ENCODE results near the gene ACTR5.
A peak's percentile ranks its signal among the peaks of the same experiment; 100 is the strongest.
"Not testable (repeated sequence)": the region's sequence is repeated elsewhere in the genome, so short reads cannot be mapped to it uniquely, and the experiment has no call there.

The ACTR5 gene

DNA sequence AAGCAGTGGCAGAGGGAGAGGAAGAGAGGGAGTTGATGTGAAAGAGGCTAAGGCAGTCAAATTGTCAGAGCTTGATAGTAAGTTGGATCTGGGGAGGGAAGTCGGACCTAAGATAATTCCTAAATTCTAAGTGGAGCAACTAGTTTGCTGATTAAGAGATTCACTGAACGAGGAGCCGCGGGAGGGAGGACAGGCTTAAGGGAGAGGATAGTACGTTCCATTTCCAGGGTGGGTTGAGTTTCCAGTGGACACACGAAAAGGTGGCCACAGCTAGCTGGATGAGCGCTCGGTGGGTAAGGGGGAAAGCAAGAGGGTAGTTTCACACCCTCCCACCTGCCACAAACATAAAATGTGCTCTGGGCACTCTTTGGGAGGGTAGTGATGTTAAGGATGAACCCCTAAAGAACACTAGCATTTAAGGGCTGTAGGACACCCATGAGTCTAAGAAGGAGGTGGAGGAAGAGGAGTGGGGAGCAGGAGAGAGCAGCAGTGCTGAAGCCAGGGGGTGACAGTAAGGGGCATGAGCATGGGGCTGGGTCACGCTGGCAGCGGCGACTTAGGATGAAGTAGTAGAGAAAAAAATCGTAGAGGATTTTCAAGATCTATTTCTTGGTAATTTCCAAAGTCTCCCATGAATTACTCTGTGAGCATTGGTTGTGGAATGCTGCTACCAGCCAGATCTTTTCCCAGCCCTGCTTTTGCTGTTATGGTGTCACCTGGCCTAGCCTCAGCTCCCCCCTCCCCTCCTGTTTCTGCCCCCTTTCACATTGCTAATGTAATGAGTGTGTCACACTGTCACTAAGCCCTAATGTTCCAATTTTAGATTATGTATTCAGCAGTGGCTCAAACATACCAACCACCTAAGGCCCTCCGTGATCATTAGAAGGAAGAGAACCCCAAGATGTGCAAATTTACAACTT is 21.4 kb downstream of the ACTR5 start:
- DNase-seq: no peak

DNA sequence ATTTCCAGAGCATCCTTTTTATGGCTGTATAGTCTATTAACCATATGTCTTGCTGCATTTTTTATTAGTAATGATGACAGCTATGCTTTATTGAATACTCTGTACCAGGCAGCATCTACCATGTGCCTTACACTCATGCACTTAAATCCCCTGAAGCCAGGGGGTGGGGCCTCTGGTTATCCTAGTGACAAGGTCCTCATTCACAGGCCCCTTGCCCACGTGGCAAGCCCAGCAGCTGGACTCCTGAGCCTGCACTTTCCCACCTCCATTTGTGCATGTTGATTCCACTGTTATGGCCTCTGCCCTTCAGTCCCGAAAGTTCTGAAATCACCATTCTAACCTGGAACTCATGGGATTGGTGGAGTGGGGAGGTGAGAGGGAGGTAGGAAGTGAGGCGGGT is 22.3 kb downstream of the ACTR5 start:
- DNase-seq: no peak

DNA sequence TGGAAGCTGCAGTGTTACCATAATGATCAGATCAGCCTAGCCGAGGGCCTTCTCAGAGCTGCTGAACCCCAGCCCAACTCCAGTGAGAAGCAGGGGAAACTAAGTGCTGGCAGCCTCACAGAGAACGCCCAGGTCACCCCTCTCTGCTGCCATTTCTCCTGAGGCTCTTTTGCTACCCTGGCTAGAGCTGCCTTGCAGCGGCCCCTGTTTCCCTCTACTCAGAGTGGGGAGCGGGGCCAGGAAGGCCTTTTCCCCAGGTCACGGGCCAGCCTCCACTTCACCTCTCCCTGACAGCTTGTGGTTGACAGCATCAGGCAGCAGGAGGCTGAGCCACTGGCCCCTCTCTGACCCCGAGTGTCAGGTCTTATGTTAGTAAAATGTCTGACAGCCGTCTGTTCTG is 22.7 kb downstream of the ACTR5 start:
- no peak for DNase-seq

DNA sequence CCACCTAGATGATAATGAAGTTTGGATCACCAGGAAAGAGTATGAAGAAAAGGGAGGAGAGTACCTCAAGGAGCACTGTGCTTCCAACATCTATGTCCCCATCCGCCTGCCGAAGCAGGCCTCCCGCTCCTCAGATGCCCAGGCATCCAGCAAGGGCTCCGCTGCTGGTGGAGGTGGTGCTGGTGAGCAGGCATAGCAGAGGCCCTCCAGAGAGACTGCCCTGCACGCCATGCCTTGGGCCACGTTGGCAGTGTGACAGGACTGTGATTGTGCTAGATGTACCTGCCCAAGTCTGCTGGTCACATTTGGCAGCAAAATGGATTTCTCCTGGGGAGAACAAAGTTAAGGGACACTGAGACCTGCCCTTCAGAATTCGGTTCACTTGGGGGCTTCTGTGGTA is 23.4 kb downstream of the ACTR5 start:
- DNase-seq: no peak

DNA sequence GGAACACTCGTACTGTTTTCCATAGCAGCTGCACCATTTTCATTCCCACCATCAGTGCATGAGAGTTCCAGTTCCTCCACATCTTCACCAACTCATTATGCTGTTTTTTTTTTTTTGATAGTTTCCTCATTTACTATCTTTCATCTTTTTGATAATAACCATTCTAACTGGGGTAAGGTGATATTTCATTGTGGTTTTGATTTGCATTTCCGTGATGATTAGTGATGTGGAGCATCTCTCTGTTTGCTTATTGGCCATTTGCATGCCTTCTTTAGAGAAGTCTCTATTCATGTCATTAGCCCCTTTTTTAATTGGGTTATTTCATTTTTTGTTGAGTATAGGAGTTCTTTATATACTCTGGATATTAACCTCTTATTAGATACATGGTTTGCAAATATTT is 25.9 kb downstream of the ACTR5 start:
- DNase-seq: no peak

DNA sequence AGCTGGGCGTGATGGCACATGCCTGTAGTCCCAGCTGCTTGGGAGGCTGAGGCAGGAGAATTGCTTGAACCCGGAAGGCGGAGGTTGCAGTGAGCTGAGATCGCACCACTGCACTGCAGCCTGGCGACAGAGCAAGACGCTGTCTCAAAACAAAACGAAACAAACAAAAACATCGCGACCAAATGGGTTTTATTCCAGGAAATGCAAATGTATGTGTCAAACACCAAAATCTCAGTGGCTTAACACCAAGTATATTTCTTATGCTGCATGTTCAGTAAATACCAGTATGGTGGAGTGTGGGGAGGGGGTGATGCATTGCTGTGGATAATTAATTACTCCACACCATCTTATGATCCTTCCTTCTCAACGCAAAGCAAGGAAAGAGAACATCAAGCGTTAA is 28.1 kb downstream of the ACTR5 start:
- no peak for DNase-seq

DNA sequence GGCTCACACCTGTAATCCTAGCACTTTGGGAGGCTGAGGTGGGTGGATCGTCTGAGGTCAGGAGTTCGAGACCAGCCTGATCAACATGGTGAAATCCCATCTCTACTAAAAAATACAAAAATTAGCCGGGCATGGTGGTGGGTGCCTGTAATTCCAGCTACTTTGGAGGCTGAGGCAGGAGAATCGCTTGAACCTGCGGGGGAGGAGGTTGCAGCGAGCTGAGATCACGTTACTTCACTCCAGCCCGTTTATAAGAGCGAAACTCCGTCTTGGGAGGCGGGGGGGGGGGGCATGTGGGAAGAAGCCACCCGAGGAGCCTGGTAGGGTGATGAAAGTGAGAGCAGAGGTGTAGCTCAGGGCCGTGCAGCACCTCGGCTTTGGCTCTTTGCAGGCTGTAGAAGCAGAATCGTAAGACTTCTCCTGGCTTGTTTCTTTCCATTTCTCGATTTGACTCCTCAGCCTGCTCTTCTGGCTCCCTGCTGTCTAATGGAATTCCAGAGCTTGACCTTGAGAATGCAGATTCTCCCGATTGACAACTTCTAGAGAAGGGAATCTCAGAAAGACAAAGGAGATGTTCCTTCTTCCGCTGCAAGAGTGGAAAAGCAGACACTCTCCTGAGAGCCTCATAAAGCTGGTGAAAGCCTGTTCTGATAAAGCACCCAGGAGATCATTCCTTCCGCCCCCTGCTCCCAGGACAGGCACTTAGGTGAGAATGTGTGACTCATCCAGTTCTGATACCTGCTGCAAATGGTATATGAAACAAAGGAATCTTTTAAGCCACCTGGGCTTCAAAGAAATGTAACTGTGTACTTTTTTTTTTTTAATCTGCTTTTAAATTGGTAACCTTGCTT is 31.2 kb downstream of the ACTR5 start:
- DNase-seq: no peak

DNA sequence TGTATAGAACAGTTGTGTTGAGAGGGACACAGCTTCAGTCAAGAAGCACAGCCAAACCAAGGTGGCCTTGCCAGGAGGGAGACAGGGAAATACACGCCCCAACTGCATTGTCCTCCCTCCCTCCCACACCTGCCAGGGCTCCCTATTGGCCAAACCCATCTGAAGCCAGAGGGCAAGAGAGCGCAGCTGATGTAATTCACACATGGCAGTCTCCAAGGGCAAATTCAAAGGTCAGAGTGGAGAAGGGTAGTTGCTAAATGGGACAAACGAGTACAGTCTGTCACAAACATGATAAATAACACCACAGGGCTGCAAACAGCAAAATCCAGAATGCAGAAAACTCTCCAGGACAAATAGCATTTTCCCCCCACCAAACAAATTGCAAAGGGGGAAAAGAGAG is 34.0 kb downstream of the ACTR5 start:
- no peak for DNase-seq

DNA sequence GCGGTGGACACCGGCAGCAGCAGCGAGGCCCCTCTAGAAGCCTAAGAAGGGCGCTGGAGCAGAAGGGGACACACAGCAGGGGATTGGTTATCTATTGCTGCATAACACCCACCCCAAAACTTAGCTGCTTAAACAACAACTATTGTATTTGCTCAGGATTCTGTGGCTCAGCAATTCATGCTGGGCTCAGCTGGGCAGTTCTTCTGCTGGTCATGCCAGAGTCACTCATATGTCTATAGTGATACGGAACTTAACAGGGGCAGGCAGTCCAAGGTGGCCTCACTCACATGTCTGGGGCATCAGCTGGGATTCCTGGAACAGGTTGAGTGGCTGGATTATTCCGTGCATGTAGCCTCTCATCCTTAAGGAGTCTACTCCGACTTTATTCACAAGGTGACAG is 39.6 kb downstream of the ACTR5 start:
- no peak for DNase-seq

DNA sequence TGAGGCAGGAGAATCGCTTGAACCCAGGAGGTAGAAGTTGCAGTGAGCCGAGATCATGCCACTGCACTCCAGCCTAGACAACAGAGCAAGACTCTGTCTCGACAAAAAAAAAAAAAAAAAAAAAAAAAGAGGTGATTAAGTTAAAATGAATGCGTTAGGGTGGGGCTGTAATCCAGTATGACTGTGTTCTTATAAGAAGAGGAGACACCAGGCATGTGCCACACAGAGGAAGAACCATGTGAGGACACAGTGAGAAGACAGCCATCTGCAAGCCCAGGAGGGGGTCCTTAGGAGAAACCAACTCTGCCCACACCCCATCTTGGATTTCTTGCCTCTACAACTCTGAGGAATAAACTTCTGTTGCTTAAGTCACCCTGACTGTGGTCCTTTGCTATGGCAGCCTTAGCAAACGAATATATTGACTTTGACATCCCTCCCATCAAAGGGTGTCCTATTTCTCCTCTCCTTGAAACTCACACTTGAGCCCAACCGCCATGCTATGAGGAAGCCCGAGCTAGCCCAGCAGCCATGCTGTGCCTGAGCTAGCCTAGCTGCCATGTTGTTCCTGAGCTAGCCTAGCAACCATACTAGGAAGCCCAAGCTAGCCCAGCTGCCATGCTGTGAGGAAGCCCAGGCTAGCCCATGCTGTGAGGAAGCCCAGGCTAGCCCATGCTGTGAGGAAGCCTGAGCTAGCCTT is 41.4 kb downstream of the ACTR5 start:
- DNase-seq: no peak

DNA sequence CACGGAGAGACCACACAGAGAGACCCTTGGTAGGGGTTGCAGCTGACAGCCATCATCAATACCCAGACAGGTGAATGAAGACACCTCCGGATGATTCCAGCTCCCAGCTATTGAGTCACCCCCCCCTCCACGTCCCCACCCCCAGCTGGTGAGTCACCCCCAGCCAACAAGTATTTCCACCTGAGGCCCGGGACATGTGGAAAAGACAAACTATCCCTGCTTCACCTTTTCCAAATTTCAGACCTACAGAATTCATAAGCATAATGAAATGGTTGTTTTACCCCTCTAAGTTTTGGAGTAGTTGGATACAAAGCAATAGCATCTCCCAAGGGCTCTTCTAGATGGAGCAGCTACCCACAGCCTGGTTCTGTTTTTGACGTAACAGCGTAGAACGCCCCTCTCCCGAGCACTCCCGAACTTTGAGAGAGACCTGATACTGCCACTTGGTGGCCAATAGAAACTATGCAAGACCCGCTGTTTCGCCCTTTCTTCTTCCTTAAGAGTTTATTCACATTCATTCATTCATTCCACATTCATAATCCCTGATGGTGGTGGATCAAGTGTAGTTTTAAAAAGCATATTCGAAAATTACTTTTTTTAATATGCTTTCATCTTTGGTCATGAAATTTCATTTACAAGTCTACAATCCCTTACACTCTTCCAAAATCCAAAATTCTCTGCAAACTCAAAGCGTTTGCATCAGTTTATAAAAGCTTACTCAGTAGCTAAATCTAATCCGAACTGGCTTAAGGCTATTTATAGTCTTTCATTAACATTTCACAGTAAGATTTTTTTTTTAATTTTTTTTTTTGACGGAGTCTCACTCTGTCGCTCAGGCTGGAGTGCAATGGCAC is 42.2 kb downstream of the ACTR5 start:
- DNase-seq: peak; percentile 45

DNA sequence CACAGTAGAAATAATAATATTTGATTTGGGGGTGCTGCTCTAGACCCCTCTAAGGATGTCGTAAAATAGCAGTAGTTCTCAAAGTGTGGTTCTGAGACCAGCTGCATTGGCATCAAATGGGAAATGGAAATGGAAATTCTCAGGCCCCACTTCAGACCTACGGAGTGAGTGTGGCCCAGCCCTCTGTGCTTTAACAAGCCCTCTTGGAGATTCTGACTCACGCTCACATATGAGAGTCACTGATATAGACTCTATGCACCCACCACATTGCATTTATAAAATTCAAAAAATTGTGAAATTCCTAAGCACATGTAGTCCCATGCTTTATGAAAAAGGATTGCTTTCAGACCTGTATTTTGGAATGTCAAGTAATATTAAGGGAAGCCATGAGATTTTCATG is 43.0 kb downstream of the ACTR5 start:
- DNase-seq: no peak

DNA sequence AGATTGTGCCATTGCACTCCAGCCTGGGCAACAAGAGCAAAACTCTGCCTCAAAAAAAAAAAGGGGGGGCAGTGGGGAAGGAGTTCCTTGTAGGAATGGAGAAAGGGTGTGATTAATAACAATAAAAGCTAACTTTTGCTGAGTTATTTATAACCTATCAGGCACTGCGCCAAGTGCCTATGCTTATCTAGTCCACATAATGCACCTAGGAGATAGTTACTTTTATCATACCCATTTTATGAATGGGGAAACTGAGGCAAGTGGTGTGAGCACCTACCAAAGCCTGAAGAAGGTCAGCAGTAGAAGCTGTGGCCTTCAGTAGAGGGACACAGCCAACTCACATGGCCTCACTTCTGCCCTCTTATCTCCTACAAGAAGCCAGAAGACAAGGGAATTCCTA is 43.7 kb downstream of the ACTR5 start:
- no peak for DNase-seq

DNA sequence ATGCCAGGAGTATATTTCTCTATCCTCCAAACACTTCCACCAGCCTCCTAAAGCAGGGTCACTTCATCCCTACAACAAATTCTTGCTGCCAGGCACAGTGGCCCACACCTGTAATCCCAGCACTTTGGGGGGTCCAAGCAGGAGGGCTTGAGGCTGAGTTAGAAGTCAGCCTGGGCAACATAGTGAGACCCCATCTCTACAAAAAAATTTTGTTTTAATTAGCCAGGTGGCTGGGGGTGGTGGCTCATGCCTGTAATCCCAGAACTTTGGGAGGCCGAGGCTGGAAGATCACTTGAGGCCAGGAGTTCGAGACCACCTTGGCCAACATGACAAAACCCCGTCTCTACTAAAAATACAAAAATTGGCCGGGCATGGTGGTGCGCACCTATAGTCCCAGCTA is 45.8 kb downstream of the ACTR5 start:
- not testable (repeated sequence) for DNase-seq

DNA sequence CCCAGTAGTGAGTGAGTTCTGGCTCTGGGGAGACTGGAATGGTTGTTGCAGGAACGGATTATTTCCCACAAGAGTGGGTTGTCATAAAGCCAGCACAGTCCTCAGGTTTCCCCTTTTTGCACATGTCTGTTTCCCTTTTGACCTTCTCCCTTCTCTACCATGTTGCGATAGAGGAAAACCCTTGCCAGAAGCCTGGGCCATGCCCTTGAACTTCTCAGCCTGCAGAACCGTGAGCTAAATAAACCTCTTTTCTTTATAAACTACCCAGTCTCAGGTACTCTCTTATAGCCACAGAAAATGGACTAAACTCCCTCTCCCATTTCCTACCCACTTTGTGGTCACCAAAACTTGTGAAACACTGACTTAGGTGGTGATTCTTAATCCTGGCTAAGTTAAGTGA is 50.0 kb downstream of the ACTR5 start:
- no peak for DNase-seq

DNA sequence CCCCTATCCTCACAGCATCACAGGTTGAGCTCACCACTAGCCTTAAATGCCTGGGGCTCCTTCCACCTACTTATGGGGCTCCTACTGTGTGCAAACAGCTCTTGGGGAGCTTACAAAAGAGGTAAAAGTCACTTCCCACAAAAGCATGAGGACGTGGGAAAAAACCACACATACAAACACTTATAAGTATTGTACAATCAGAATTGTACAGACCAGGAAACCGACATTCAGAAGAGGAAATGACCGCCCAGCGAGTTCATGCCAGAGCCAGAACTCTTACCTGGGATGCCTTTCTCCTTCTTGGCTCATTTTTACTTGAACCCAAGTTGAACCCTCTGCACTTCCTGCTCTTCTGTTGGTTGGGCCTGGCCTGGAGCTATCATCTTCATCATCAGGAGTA is 50.9 kb downstream of the ACTR5 start:
- no peak for DNase-seq

DNA sequence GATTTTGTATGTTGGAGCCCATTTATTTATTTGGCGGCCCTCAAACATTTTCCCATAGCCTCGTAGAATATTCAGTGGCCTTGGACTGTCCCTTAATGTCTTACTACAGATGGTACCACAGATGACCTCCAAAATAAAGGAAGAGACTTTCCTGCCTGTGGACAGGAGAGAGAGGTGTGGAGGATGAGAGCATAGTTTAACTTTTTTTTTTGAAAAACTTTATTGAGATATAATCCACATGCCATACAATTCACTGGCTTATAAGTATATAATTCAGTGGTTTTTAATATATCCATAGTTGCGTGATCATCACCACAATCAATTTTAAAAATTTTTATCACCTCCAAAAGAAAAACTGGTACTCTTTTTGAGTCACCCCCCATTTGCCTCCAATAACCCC is 52.6 kb downstream of the ACTR5 start:
- DNase-seq: no peak

DNA sequence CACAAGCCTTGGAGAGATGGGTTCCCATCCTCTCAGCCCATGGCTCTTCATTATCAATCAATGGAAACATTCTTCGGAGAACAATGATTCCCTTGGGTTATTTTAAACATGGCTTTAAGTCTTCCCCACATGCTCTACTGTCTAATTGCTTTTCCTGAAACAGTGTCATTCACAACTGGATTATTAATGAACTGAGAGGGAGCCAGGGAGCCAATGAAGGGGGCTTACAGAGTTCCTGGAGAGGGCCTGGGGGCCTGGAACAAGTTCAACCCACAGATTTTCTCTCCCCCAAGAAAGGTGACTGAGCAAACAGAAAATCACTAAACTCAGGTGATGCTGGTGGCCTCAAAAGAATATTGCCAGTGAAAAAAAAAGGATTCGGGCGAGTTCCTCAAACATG is 56.0 kb downstream of the ACTR5 start:
- DNase-seq: no peak

DNA sequence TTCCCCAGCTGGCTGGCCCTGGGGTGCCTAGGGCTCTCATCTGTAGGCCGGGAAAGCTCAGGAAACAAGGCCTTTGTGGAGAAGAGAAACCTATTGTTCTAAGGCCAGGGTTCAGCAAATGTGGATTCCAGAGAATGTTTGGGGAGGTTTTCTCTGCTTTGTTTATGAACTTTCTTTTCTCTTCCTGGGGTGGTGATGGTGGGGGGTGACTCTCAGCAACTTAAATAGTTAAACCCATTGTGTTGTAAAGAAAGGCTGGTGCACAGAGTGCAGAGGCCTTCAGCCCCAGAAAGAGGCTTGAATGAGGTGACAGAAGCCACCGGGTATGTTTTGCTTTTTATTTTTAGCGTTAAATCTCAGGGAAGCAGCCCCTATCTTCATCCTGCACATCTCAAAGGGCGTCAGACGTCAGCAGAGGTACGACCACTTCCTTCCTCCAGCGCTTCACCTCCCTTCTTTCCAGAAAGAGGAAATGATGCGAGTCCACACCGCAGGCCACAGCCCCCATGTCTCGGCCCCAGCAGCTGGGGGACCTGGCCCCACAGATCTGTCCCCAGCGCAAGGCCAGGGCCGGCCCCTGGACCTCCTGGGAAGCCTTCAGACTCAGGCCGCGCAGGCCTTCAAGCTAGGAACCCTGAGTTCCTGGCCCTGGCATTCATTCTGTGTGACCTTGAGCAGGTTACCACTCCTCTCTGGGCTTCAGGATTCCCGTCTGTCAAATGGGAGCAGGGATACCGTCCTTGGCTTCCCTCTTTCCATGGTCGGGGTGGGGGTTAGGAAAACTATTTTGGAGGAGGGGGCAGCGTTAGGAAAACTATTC is 56.6 kb downstream of the ACTR5 start:
- DNase-seq: peak; percentile 68

DNA sequence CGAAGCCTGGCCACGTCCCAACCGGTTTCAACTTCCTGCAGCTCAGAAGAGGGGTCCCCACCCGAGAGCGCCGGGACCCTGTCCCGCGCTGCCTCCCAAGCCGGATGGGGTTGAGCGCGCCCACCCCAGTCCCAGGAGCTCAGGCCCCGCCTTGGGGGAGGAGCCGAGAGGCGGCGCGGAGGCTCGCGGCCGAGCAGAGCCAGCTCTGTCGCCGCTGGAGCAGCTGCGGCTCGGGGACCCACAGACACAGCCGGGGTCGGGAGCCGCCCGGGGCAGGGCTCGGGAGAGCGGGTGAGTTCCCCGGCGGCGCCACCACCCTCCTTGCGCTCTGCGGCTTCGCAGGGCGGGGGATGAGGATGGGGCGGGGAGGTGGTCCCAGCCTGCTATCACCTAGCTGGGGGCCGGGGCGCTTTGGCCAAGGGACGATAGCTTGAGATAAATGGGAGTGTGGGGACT is 57.3 kb downstream of the ACTR5 start, which contains the start of gene PPP1R16B:
Gene PPP1R16B, plus strand, starts transcription at position 196 of the 456 bp plus-strand sequence. CDS start 30,229 bp downstream, outside the sequence.
- peak; percentile 73 for DNase-seq
